Stimulated activated naive B cell treated with anti-CD40 and anti-IgM and Interleukin-4, amounts not matched to agents 10 μg/mL and 1 μg/mL and 100 μg/mL, for 72 hours (primary cell): ENCODE measurements around the gene GPR132.
"Not testable (repeated sequence)": the region's sequence is repeated elsewhere in the genome, so short reads cannot be mapped to it uniquely, and the experiment has no call there.

Source experiments
- ATAC-seq, 2 donors: fragments of 150-1000 bp; cut with Tn5 transposase; replicated peaks; 2 replicates each; pipeline ENCODE4 v1.10.0; 2021; ENCODE audit warnings: moderate library complexity in 1 of 2
- DNase-seq: peaks from one replicate; pipeline ENCODE4 v3.0.0; 2021
- H3K27ac Mint-ChIP-seq: one replicate; pipeline ENCODE4 v1.8.0; 2022; ENCODE audit warnings: mild to moderate bottlenecking, mixed read lengths
- H3K27me3 Mint-ChIP-seq, 2 donors: one replicate each; pipeline ENCODE4 v1.8.0; 2022; ENCODE audit warnings: mixed read lengths in 2 of 2
- H3K36me3 Mint-ChIP-seq, 2 donors: one replicate each; pipeline ENCODE4 v1.8.0; 2022; ENCODE audit warnings: mixed read lengths in 2 of 2, mild to moderate bottlenecking in 1 of 2
- H3K4me1 Mint-ChIP-seq, 2 donors: one replicate each; pipeline ENCODE4 v1.8.0; 2022; ENCODE audit warnings: mixed read lengths in 2 of 2, mild to moderate bottlenecking in 1 of 2
- H3K4me3 Mint-ChIP-seq, 2 donors: one replicate each; pipeline ENCODE4 v1.8.0; 2022; ENCODE audit warnings: mild to moderate bottlenecking in 2 of 2, mixed read lengths in 2 of 2, moderate library complexity in 1 of 2
- H3K9me3 Mint-ChIP-seq, 2 donors: one replicate each; pipeline ENCODE4 v1.8.0; 2022; ENCODE audit warnings: mixed read lengths in 2 of 2, mild to moderate bottlenecking in 1 of 2

The GPR132 gene

GRCh38 chr14:105087308-105087962, 22.2 kb upstream of the GPR132 start:
- DNase-seq = no peak
- peaks cover 16 to 25% of the 10 kb centered on the region in 2 donors for H3K4me1 Mint-ChIP-seq
- peak; percentile 33 to 40 for ATAC-seq
- H3K27me3 Mint-ChIP-seq = peaks cover 16 to 19% of the 10 kb centered on the region in 2 donors
- H3K9me3 Mint-ChIP-seq = no peaks in the 10 kb centered on the region
- H3K4me3 Mint-ChIP-seq = peak overlapping the region; percentile 77 to 84
- H3K36me3 Mint-ChIP-seq = no peaks in the 10 kb centered on the region
- no peak overlapping the region for H3K27ac Mint-ChIP-seq

DNA sequence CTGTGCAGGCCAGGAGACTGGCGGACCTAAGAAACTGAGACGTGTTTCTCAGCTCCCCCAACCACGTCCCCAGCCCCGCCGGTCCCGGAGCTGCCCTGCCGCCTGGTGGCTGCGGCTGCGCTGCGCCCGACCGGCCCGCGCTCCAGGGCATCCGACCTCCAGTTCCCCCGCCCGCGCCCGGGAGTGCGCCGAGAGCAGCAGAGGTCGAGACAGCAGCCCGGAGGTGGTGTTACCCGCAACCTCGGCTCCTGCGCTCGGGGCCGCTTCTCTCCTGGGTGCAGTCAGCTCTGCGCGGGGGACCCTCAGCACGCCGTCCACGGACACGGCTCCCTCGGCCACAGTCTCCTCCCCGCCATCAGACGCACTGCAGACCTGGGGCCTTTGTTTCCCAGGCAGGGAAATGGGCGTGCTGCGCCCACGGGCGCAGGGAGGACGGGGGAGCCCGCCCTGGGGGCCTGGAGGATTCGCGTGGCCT, 21.6 kb upstream of the GPR132 start:
- Mint-ChIP-seq H3K4me1 (peaks cover 16 to 25% of the 10 kb centered on the region in 2 donors), H3K36me3 (no peaks in the 10 kb centered on the region), H3K27ac (peak overlapping the region; percentile 59), H3K4me3 (peak overlapping the region; percentile 77 to 84), H3K9me3 (no peaks in the 10 kb centered on the region), H3K27me3 (peaks cover 16 to 19% of the 10 kb centered on the region in 2 donors)
- DNase-seq (peak; percentile 75), ATAC-seq (peak; percentile 85 to 88)

- Mint-ChIP-seq H3K9me3 (no peaks in the 10 kb centered on the region), H3K4me1 (peaks cover 16 to 24% of the 10 kb centered on the region in 2 donors), H3K27ac (no peak overlapping the region), H3K36me3 (no peaks in the 10 kb centered on the region), H3K4me3 (no peak overlapping the region), H3K27me3 (peaks cover 16 to 19% of the 10 kb centered on the region in 2 donors)
- DNase-seq (no peak), ATAC-seq (no peak)
Measured at GRCh38 chr14:105085766-105086165, 20.5 kb upstream of the GPR132 start.

- peaks cover 11 to 17% of the 10 kb centered on the region in 2 donors for H3K4me1 Mint-ChIP-seq
- no peaks in the 10 kb centered on the region for H3K36me3 Mint-ChIP-seq
Measured at GRCh38 chr14:105084741-105085571, 19.7 kb upstream of the GPR132 start.

DNA sequence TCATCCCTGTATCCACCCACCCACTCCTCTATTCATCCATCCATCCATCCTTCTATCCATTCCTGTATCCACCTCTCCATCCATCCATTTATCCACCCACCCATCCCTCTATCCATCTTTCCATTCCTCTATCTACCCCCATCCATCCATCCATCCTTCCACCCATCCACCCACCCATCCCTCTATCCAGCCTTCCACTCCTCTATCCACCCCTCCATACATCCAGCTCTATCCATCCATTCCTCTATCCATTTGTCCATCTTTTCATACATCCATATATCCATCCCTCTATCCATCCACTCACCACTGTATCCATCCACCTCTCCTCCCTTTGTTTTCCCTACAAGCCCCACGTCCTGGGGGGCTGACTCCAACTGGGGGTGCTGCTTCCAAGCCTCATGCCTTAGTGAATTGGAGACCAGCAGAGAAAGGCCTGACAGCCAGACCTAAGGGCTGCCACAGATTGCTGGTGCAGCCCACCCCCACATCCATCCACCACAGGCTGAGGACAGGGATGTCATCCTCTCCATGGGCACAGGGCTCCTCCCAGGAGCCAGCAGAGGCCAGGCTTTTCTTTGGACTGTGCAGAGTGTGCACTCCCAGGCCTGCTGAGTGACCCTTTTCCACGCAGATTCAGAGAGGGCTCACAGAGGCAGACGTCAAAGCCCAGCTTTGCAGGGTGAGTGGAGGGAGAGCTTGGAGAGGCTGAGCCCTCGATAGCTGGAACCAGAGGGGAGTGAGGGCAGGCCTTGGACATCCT, 18.9 kb upstream of the GPR132 start:
- DNase-seq (no peak), ATAC-seq (no peak)
- Mint-ChIP-seq H3K36me3 (no peaks in the 10 kb centered on the region), H3K4me1 (peaks cover 11 to 17% of the 10 kb centered on the region in 2 donors), H3K27ac (peak overlapping the region; percentile 62), H3K4me3 (no peak overlapping the region), H3K27me3 (peaks cover 16 to 19% of the 10 kb centered on the region in 2 donors), H3K9me3 (no peaks in the 10 kb centered on the region)

More at GRCh38 chr14:105084741-105085571, 19.7 kb upstream of the GPR132 start:
- DNase-seq = no peak
- peaks cover 16 to 19% of the 10 kb centered on the region in 2 donors for H3K27me3 Mint-ChIP-seq
- H3K4me3 Mint-ChIP-seq = no peak overlapping the region
- H3K27ac Mint-ChIP-seq = no peak overlapping the region
- H3K9me3 Mint-ChIP-seq = no peaks in the 10 kb centered on the region
- no peak for ATAC-seq

- peaks cover 6 to 10% of the 10 kb centered on the region in 2 donors for H3K4me1 Mint-ChIP-seq
Measured at GRCh38 chr14:105082703-105083102, 17.5 kb upstream of the GPR132 start.

DNA sequence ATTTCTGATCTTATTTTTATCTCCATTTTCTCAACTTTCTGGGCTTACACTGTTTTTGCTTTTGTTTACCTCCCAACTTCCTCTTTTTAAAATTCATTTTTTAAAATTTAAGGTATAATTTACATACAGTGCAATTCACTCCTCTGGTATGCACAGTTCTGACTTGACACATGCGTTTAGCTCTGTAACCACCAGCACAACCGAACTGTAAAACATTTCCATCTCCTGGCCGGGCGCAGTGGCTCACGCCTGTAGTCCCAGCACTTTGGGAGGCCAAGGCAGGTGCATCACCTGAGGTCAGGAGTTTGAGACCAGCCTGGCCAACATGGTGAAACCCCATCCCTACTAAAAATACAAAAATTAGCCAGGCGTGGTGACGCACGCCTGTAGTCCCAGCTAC, 16.2 kb upstream of the GPR132 start:
- not testable (repeated sequence) for H3K4me3 Mint-ChIP-seq, DNase-seq, H3K27ac Mint-ChIP-seq, H3K9me3 Mint-ChIP-seq, H3K27me3 Mint-ChIP-seq, H3K36me3 Mint-ChIP-seq, ATAC-seq
- H3K4me1 Mint-ChIP-seq = peaks cover 9 to 14% of the 10 kb centered on the region in 2 donors

More at GRCh38 chr14:105082703-105083102, 17.5 kb upstream of the GPR132 start:
- Mint-ChIP-seq H3K27ac (no peak overlapping the region), H3K4me3 (no peak overlapping the region), H3K36me3 (no peaks in the 10 kb centered on the region), H3K9me3 (no peaks in the 10 kb centered on the region), H3K27me3 (peaks cover 8 to 10% of the 10 kb centered on the region in 2 donors)
- no peak for ATAC-seq
- no peak for DNase-seq

DNA sequence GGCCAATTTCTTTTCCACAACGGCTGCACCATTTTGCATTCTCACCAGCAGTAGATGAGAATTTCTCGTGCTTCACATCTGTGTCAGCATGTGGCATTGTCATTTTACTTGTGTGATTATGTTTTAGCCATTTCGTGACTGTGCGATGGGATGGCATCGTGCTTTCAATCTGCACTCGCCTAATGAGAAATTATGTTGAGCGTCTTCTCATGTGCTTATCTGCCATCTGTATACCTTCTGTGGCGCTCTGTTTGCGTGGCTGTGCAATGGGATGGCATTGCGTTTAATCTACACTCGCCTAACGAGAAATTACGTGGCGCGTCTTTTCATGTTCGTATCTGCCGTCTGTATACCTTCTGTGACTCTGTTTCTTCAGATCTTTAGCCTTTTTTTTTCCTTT, 14.9 kb upstream of the GPR132 start:
- no peak overlapping the region for H3K4me3 Mint-ChIP-seq
- no peak overlapping the region for H3K27ac Mint-ChIP-seq
- H3K4me1 Mint-ChIP-seq = peaks cover 17 to 24% of the 10 kb centered on the region in 2 donors

DNA sequence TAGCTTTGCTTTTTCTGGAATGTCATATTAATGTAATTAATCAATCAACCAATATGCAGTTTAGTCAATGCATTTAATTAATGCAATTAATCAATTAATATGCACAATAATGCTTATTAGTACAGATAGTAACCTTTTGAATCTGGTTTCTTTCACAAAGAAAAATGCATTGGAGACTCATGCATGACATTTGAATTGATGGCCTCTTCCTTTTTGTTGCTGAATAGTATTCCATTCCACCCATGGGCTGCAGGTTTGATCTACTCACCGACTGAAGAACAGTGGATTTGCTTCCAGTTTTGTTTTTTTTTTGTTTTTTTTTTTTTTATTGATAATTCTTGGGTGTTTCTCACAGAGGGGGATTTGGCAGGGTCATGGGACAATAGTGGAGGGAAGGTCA, 13.1 kb upstream of the GPR132 start:
- no peak for DNase-seq
- no peaks in the 10 kb centered on the region for H3K36me3 Mint-ChIP-seq
- no peak overlapping the region for H3K27ac Mint-ChIP-seq
- no peaks in the 10 kb centered on the region for H3K9me3 Mint-ChIP-seq
- no peak for ATAC-seq
- peaks cover 22 to 34% of the 10 kb centered on the region in 2 donors for H3K4me1 Mint-ChIP-seq
- H3K4me3 Mint-ChIP-seq = no peak overlapping the region
- no peaks in the 10 kb centered on the region for H3K27me3 Mint-ChIP-seq

More for the DNA sequence above, 14.9 kb upstream of the GPR132 start:
- no peak for ATAC-seq
- Mint-ChIP-seq H3K36me3 (no peaks in the 10 kb centered on the region), H3K27me3 (peaks cover 8 to 10% of the 10 kb centered on the region in 2 donors), H3K9me3 (no peaks in the 10 kb centered on the region)
- no peak for DNase-seq

- Mint-ChIP-seq H3K27me3 (no peaks in the 10 kb centered on the region), H3K36me3 (no peaks in the 10 kb centered on the region), H3K27ac (no peak overlapping the region), H3K4me1 (peaks cover 26 to 39% of the 10 kb centered on the region in 2 donors), H3K9me3 (no peaks in the 10 kb centered on the region), H3K4me3 (no peak overlapping the region)
- ATAC-seq (no peak), DNase-seq (no peak)
Measured at GRCh38 chr14:105077649-105077995, 12.4 kb upstream of the GPR132 start.

DNA sequence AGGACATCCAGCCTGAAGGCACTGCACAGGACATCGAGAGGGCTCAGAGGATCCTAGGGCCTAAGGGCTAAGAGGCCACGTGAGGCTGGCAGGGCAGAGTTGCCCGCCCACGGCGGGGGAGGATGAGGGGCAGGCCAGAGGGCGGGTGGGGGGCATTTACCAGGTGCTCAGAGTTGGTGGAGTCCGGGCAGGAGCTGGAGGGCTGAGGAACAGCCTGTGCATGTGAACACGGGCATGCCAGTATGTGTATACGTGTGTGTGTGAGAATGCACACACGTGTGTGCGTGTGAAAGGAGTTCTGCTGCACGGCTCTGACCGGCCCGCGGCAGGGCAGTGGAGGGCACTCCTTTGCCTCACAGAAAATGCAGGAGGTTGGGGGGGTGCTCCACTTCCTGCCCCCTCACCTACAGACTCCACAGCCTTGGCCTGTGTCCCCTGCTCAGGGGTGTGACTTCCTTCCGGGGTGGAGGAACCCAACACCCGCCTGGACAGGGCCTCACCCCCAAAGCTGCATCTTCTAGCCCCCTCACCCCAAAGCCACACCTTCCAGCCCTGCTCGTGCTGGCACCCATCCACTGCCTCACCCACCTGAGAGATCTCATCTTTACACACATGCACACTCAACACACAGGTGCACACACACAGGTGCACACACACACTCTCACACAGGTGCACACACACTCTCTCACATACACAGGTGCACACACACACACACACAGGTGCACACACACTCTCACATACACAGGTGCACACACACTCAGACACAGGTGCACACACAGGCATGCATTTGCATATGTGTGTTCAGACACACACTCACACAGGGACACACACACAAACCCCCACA, 11.8 kb upstream of the GPR132 start:
- no peaks in the 10 kb centered on the region for H3K36me3 Mint-ChIP-seq
- ATAC-seq (no peak), DNase-seq (no peak)
- H3K27ac Mint-ChIP-seq = peak overlapping the region; percentile 90
- H3K4me3 Mint-ChIP-seq = no peak overlapping the region
- peaks cover 32 to 45% of the 10 kb centered on the region in 2 donors for H3K4me1 Mint-ChIP-seq
- H3K9me3 Mint-ChIP-seq = no peaks in the 10 kb centered on the region
- H3K27me3 Mint-ChIP-seq = no peaks in the 10 kb centered on the region

DNA sequence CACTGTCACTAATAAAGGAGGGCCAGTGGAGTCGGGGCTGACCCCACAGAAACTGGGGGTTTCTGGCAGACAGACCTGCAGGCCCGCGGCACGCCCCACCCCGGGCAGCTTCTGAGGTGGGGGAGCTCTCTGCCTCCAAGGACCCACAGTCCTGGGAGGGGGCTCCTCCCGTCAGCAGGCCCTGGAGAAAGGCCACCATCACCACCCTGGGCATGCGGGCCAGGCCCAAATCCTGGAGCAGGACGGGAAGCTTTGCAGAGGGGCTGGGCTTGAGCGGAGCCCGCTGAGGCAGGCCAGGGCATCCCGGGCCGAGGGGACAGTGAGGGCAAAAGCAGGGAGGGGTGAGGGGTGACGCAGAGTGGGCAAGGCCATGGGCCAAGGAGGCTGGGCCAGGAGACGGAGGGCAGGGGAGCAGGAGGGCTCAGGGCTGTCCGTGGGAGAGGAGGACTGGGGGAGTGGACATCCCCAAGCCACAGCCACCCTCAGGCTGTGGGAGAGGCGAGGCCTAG, 11.1 kb upstream of the GPR132 start:
- Mint-ChIP-seq H3K27ac (peak overlapping the region; percentile 90), H3K4me1 (peaks cover 36 to 50% of the 10 kb centered on the region in 2 donors), H3K36me3 (no peaks in the 10 kb centered on the region), H3K27me3 (no peaks in the 10 kb centered on the region), H3K9me3 (no peaks in the 10 kb centered on the region), H3K4me3 (no peak overlapping the region)
- ATAC-seq = no peak
- DNase-seq = no peak
